ENCODE data around the gene GPS1. TPM values are rescaled to one million over a fixed set of nuclear protein-coding genes. Genes with fewer than 3 reads are reported as not detected.

Gene GPS1
- total and polyA plus RNA-seq, 9 of the 15 experiments (the other 6 are each of a cell fraction or from before 2014, with no cell fraction given): 3.1 to 167 (median 69.9) TPM

- TF ChIP-seq MLLT1 (IDR thresholded peaks at IDR 0.05): no peak
- no peak for TF ChIP-seq ZNF79 (CRISPR knock-in tag; IDR thresholded peaks at IDR 0.05; ENCODE audit: low read depth)
- TF ChIP-seq SRSF1 (IDR thresholded peaks at IDR 0.05; ENCODE audit: low read depth, low read length): no peak
- TF ChIP-seq FOS (IDR thresholded peaks at IDR 0.05; ENCODE audit: extremely low read depth, insufficient read length): no peak
- no peak for TF ChIP-seq ZNF561 (CRISPR knock-in tag; conservative IDR thresholded peaks at IDR 0.05)
- peak; percentile 50; the same call in 1 of the 2 replicates for TF ChIP-seq GATAD2A (IDR thresholded peaks at IDR 0.05)
- no peak for TF ChIP-seq CCNT2 (IDR thresholded peaks at IDR 0.05; ENCODE audit: borderline replicate concordance, extremely low read depth, insufficient read length, low read depth, low read length)
- peak; percentile 73 for TF ChIP-seq SP1 (CRISPR knock-in tag; IDR thresholded peaks at IDR 0.05)
- peak; percentile 81 for TF ChIP-seq GABPB1 (CRISPR knock-in tag; IDR thresholded peaks at IDR 0.05)
- TF ChIP-seq RBM39 (optimal IDR thresholded peaks at IDR 0.05; ENCODE audit: low read depth, low read length): no peak
- TF ChIP-seq POLR2H (tag; IDR thresholded peaks at IDR 0.05; ENCODE audit: low read depth): no peak
- TF ChIP-seq HNRNPUL1 (IDR thresholded peaks at IDR 0.05; ENCODE audit: low read length): no peak
- TF ChIP-seq PURB (CRISPR knock-in tag; IDR thresholded peaks at IDR 0.05; ENCODE audit: low read depth): no peak
- TF ChIP-seq OTX1 (CRISPR knock-in tag; IDR thresholded peaks at IDR 0.05): peak; percentile 38; the same call in 1 of the 2 replicates
- TF ChIP-seq ZNF583 (CRISPR knock-in tag; IDR thresholded peaks at IDR 0.05): peak; percentile 54; the same call in 1 of the 2 replicates
- no peak; a peak in 1 of 3 replicates for TF ChIP-seq CBX3 (IDR thresholded peaks at IDR 0.05; ENCODE audit: borderline replicate concordance in 1 of 2, low read length in 2 of 2)
- no peak for TF ChIP-seq ZNF764 (CRISPR knock-in tag; IDR thresholded peaks at IDR 0.05; ENCODE audit: low read depth)
- no peak for TF ChIP-seq PKNOX1 (IDR thresholded peaks at IDR 0.05)
- peak; percentile 56 for TF ChIP-seq FIP1L1 (IDR thresholded peaks at IDR 0.05; ENCODE audit: low read depth, low read length, poor library complexity, severe bottlenecking)
- no peak for TF ChIP-seq HSF4 (CRISPR knock-in tag; IDR thresholded peaks at IDR 0.05; ENCODE audit: borderline replicate concordance)
- no peak for TF ChIP-seq MAFG (tag; conservative IDR thresholded peaks at IDR 0.05)
- TF ChIP-seq TEAD2 (tag; IDR thresholded peaks at IDR 0.05): no peak
- peak; percentile 3; the same call in 1 of the 2 replicates for TF ChIP-seq ZNF584 (CRISPR knock-in tag; IDR thresholded peaks at IDR 0.05; ENCODE audit: low read depth)
- TF ChIP-seq PHF20 (IDR thresholded peaks at IDR 0.05; ENCODE audit: partially characterized antibody): peak; percentile 10
- TF ChIP-seq EZH2 (IDR thresholded peaks at IDR 0.05; ENCODE audit: borderline replicate concordance, low read depth, low read length): no peak
- TF ChIP-seq MCM2 (IDR thresholded peaks at IDR 0.05; ENCODE audit: low read depth): no peak
Observed at GRCh38 chr17:82098939-82099763, 47.5 kb downstream of the GPS1 start (continued).

Data from K562 (cell line).